ENCODE data around the gene MAP7.

DNA sequence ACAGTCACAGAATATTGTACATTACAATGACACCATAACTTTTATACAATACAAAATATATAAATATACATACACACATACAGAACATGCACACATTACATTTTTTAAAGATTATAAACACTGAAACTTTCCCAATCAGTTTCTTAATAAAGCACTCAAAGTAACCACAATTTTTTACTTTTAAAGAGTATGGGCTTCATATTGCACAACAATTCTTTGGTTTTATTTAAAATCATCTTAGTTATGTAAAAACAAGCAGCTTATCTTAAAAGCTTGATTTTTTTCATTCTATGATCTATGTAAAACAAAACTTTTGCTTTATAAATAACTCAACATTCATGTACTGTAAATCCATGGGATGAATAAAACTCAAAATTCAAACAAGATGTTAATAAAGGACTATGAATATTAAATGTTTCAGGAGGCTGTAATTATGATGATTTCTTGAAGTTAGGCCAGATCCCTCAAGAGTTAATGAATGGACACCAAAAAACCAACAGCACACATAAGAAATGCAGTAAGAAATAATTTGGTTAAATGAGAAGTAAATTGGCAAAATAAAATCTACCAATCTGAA lies 167.5 kb downstream of the MAP7 start:
- TF ChIP-seq GATA2 (IDR thresholded peaks at IDR 0.05; ENCODE audit: low read depth, low read length) (no peak), GATA3 (IDR thresholded peaks at IDR 0.05; ENCODE audit: low read depth, low read length) (no peak)
